Measurements from ENCODE around the gene IGFBP6. TPM values are rescaled to one million over a fixed set of nuclear protein-coding genes. Genes with fewer than 3 reads are reported as not detected.

IGFBP6 gene
- total RNA-seq, 1 experiment from 2014 or later: 4.2 TPM

DNA sequence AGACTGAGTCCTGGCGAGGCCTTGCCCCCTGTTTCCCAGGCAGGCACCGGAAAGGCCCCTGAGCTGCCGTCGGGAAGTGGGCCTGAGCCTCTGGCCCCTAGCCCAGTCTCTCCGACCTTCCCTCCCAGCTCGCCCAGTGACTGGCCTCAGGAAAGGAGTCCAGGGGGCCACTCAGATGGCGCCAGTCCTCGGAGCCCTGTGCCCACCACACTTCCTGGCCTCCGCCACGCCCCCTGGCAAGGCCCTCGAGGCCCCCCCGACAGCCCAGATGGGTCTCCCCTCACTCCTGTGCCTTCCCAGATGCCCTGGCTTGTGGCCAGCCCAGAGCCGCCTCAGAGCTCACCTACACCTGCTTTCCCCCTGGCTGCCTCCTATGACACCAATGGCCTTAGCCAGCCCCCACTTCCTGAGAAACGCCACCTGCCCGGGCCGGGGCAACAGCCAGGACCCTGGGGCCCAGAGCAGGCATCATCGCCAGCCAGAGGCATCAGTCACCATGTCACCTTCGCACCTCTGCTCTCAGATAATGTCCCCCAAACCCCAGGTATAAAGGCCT, 36.7 kb upstream of the IGFBP6 start:
- no peak for DNase-seq
- no CpG with 5 or more reads among the region's 18 CpGs for WGBS (ENCODE audit: extremely low coverage, insufficient read length, low lambda C conversion rate)
- peaks cover under 1 to 8% (median 2%) of the 10 kb centered on the region in 3 experiments; a peak in 4 of 7 replicates for H3K36me3 Mint-ChIP-seq (ENCODE audit: insufficient read depth in 1 of 3, low read depth in 3 of 3)
- Histone ChIP-seq H2AK5ac (ENCODE audit: insufficient read length, low read length) (no peak overlapping the region), H3K4ac (ENCODE audit: low read depth, low read length) (no peak overlapping the region), H3K56ac (ENCODE audit: insufficient read length, low read depth, low read length) (no peak overlapping the region), H3K18ac (ENCODE audit: insufficient read length, low read depth, low read length) (no peak overlapping the region), H2BK15ac (ENCODE audit: low read depth, low read length) (no peak overlapping the region), H3K27me3 (ENCODE audit: insufficient read depth, low read length) (peaks cover 2% of the 10 kb centered on the region; the same call in 1 of the 2 replicates), H3K79me2 (ENCODE audit: insufficient read depth, low read length) (no peaks in the 10 kb centered on the region), H3K14ac (ENCODE audit: insufficient read depth, low read length) (no peak overlapping the region; the same call in 1 of the 2 replicates), H4K91ac (ENCODE audit: insufficient read length, low read depth, low read length) (no peak overlapping the region), H3K27ac (ENCODE audit: insufficient read length, low read depth, low read length) (no peak overlapping the region), H2BK120ac (ENCODE audit: low read depth, low read length, poor library complexity, severe bottlenecking) (no peak overlapping the region), H3K4me1 (ENCODE audit: insufficient read depth, low read length) (no peaks in the 10 kb centered on the region), H2AFZ (ENCODE audit: low read length) (no peak overlapping the region), H3K23me2 (ENCODE audit: insufficient read length, low read depth, low read length, poor library complexity, severe bottlenecking) (no peaks in the 10 kb centered on the region), H3K79me1 (ENCODE audit: insufficient read depth, low read depth, low read length, poor library complexity, severe bottlenecking) (no peaks in the 10 kb centered on the region), H3T11ph (ENCODE audit: low read length) (no peak overlapping the region), H2BK5ac (ENCODE audit: insufficient read length, low read length) (no peak overlapping the region), H3K4me2 (ENCODE audit: insufficient read depth, insufficient read length, low read length) (no peak overlapping the region), H2BK20ac (ENCODE audit: low read depth, low read length, poor library complexity, severe bottlenecking) (no peak overlapping the region), H4K5ac (ENCODE audit: insufficient read length, low read depth, low read length) (no peak overlapping the region), H4K8ac (replicated peaks; ENCODE audit: insufficient read length, low read depth, low read length) (no peak overlapping the region), H3K9ac (ENCODE audit: extremely low read depth, insufficient read length, low read length) (no peak overlapping the region), H2BK12ac (ENCODE audit: insufficient read length, low read depth, low read length) (no peak overlapping the region), H3K23ac (ENCODE audit: insufficient read length, low read depth, low read length) (no peak overlapping the region), H3K9me3 (ENCODE audit: control insufficient read depth, low read depth, low read length) (no peaks in the 10 kb centered on the region), H4K20me1 (ENCODE audit: control insufficient read depth, insufficient read depth, insufficient read length) (no peaks in the 10 kb centered on the region)
- H3K4me1 Mint-ChIP-seq: peaks cover 6 to 8% of the 10 kb centered on the region in 2 experiments
- no peaks in the 10 kb centered on the region for H3K9me3 Mint-ChIP-seq
- TF ChIP-seq, protein P1, sequence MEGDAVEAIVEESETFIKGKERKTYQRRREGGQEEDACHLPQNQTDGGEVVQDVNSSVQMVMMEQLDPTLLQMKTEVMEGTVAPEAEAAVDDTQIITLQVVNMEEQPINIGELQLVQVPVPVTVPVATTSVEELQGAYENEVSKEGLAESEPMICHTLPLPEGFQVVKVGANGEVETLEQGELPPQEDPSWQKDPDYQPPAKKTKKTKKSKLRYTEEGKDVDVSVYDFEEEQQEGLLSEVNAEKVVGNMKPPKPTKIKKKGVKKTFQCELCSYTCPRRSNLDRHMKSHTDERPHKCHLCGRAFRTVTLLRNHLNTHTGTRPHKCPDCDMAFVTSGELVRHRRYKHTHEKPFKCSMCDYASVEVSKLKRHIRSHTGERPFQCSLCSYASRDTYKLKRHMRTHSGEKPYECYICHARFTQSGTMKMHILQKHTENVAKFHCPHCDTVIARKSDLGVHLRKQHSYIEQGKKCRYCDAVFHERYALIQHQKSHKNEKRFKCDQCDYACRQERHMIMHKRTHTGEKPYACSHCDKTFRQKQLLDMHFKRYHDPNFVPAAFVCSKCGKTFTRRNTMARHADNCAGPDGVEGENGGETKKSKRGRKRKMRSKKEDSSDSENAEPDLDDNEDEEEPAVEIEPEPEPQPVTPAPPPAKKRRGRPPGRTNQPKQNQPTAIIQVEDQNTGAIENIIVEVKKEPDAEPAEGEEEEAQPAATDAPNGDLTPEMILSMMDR (conservative IDR thresholded peaks at IDR 0.05): no peak
- no peak overlapping the region for H3K4me3 Mint-ChIP-seq
- H3K27me3 Mint-ChIP-seq (ENCODE audit: low read depth): peaks cover 47% of the 10 kb centered on the region
- H3K27ac Mint-ChIP-seq: no peak overlapping the region
